ENCODE results near the gene EIF5B. TPM values are rescaled to one million over a fixed set of nuclear protein-coding genes. Genes with fewer than 3 reads are reported as not detected.

EIF5B gene
- total and polyA plus RNA-seq, 9 donors, result 17.5 to 38.8 (median 30.4) TPM

- no peak overlapping the region for H3K4me3 ChIP-seq
- no peaks in the 10 kb centered on the region for H3K9me3 ChIP-seq
- WGBS, 3 donors, result 70 to 79% (median 77%) methylated on average over 2 of the region's 2 CpGs
- H3K36me3 ChIP-seq, result no peaks in the 10 kb centered on the region
- intact Hi-C loops (cut with DNase I), result no loop called here
- no peak for DNase-seq
- H3K27ac ChIP-seq, result no peak overlapping the region
- no peaks in the 10 kb centered on the region for H3K4me1 ChIP-seq (ENCODE audit: insufficient read depth)
- no peaks in the 10 kb centered on the region for H3K27me3 ChIP-seq
- no peak for TF ChIP-seq POLR2A (IDR thresholded peaks at IDR 0.05)
- TF ChIP-seq CTCF (IDR thresholded peaks at IDR 0.05), result no peak
- TF ChIP-seq EP300 (IDR thresholded peaks at IDR 0.05), result no peak
Measured at GRCh38 chr2:99433340-99433739, 96.2 kb downstream of the EIF5B start.

GRCh38 chr2:99436874-99437273 lies 99.7 kb downstream of the EIF5B start:
- H3K27ac ChIP-seq, result no peak overlapping the region
- WGBS, 3 donors, result 96 to 98% (median 98%) methylated on average over 10 of the region's 10 CpGs
- DNase-seq, result no peak
- H3K4me3 ChIP-seq, result no peak overlapping the region
- no peaks in the 10 kb centered on the region for H3K4me1 ChIP-seq (ENCODE audit: insufficient read depth)
- H3K27me3 ChIP-seq, result no peaks in the 10 kb centered on the region
- no peaks in the 10 kb centered on the region for H3K9me3 ChIP-seq
- no peak for TF ChIP-seq CTCF (IDR thresholded peaks at IDR 0.05)
- no peak for TF ChIP-seq POLR2A (IDR thresholded peaks at IDR 0.05)
- TF ChIP-seq EP300 (IDR thresholded peaks at IDR 0.05), result no peak
- intact Hi-C loops (cut with DNase I), result no loop called here
- no peaks in the 10 kb centered on the region for H3K36me3 ChIP-seq

- Histone ChIP-seq H3K36me3 (no peaks in the 10 kb centered on the region), H3K4me3 (no peak overlapping the region), H3K9me3 (no peaks in the 10 kb centered on the region), H3K4me1 (ENCODE audit: insufficient read depth) (no peaks in the 10 kb centered on the region), H3K27ac (no peak overlapping the region), H3K27me3 (no peaks in the 10 kb centered on the region)
- intact Hi-C loops (cut with DNase I), result no loop called here
- 70 to 73% (median 73%) methylated on average over 4 of the region's 4 CpGs for WGBS, 3 donors
- no peak for DNase-seq
- TF ChIP-seq CTCF (IDR thresholded peaks at IDR 0.05), result no peak
- TF ChIP-seq EP300 (IDR thresholded peaks at IDR 0.05), result no peak
- no peak for TF ChIP-seq POLR2A (IDR thresholded peaks at IDR 0.05)
Measured at GRCh38 chr2:99439971-99440505, 102.8 kb downstream of the EIF5B start.

- WGBS, 3 donors, result 44 to 54% (median 46%) methylated on average over 1 of the region's 1 CpG
- H3K4me1 ChIP-seq (ENCODE audit: insufficient read depth), result no peaks in the 10 kb centered on the region
- H3K27ac ChIP-seq, result no peak overlapping the region
- no peaks in the 10 kb centered on the region for H3K9me3 ChIP-seq
- H3K36me3 ChIP-seq, result no peaks in the 10 kb centered on the region
- intact Hi-C loops (cut with DNase I), result no loop called here
- no peak for DNase-seq
- H3K4me3 ChIP-seq, result no peak overlapping the region
- no peaks in the 10 kb centered on the region for H3K27me3 ChIP-seq
- no peak for TF ChIP-seq POLR2A (IDR thresholded peaks at IDR 0.05)
- TF ChIP-seq CTCF (IDR thresholded peaks at IDR 0.05), result peak in 1 of 3 donors; percentile 22
Measured at GRCh38 chr2:99442837-99443236, 105.6 kb downstream of the EIF5B start.

Measured in ovary (tissue), 9 donors.